DND-41 (cell line): Measurements from ENCODE around the gene RGS2.

ENCODE experiments used
- CTCF ChIP-seq: IDR thresholded peaks from 2 replicates; pipeline ENCODE4 v1.5.1; 2012; ENCODE audit warnings: borderline replicate concordance, low read length, moderate library complexity, mild to moderate bottlenecking; ENCODE audit not compliant: poor library complexity, severe bottlenecking; ENCODE audit errors: extremely low read depth
- EZH2 ChIP-seq: IDR thresholded peaks from 3 replicates; pipeline ENCODE4 v1.6.1; 2012; ENCODE audit warnings: borderline replicate concordance, low read depth, mild to moderate bottlenecking, moderate library complexity, low read length, inconsistent platforms; ENCODE audit not compliant: severe bottlenecking

DNA sequence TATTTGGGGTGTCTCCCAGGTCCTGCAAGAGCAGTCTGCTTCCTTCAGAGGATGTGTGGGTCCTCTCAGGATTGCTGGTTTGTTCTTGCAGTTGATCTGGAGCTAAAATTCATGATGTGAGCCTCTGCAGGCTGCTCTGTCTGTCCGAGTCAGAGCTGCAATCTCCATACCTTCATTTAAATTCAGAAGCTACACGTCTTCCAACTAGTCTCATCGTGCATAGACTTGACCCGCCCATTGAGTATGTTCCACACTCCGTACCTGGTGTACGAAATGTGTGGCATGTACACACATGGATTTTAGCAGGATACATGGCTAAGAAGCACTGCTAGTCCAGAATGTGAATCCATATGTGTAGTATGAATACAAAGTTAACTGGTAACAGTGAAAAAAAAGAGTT, 25.0 kb upstream of the RGS2 start:
- no peak for TF ChIP-seq CTCF
- TF ChIP-seq EZH2: no peak
